Activated effector memory CD4-positive, alpha-beta T cell treated with anti-CD3 and anti-CD28 coated beads, Interleukin-2, amount 50 U/mL, for 16 hours (primary cell): ENCODE data around the gene SNTG2.
"Not testable (repeated sequence)": the region's sequence is repeated elsewhere in the genome, so short reads cannot be mapped to it uniquely, and the experiment has no call there.

Experiments used
- DNase-seq: peaks from one replicate; pipeline ENCODE4 v3.0.0-alpha.2; 2020

Gene SNTG2

DNA sequence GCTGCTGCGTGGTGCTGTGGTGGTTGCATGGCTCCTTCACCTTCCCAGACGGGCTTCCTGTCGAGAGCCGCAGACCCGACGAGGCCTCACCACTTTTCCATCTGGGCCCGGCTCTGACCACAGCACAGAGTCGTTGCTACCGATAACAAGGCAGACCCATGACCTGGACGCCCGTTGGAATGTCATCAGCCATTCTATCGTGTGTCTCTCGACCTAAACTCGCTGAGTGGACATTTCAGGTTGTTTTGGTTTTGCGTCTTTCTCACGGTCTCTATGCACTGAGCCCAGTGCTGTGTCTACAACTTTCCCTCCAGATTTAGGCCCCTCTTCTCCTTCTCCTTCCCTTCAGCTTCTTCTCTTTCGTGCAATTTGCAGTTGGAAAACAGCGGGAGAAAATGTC is 257.9 kb downstream of the SNTG2 start:
- no peak for DNase-seq

DNA sequence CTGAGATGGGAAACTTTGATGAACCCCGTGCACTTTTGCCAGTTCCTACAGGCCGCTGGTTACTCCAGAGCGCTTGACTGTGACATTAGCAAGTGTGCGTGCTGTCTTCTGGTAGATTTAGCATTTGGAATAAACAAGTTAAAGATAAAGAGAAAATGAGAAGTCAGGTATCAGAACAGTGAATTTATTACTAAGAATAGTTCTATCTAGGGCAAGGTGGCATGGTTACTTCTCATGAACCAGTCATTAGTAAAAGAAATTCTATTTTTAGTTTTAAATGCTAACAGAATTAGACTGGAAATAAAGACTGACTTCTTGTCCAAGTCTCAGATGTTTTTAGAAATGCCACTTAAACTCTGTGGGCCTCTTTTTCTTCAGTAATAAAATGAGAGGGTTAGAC is 258.6 kb downstream of the SNTG2 start:
- DNase-seq, result no peak

DNA sequence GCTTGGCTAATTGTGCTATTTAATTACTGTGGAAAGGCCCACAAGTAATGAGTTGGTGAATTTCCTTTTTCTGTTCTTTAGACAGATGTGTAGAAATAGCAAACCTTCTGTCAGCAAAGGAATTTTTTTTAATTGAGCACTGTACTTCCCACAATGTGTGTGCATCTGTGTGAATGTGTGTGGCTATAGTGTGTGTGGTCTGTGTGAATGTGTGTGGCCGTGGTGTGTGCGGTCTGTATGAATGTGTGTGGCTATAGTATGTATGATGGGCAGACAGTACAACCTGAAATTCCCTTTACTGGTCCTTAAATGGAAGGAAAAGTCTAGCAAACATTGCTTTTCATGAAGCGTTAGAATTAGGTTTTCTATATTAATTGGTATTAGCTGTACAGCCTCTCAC is 259.1 kb downstream of the SNTG2 start:
- DNase-seq, result no peak

DNA sequence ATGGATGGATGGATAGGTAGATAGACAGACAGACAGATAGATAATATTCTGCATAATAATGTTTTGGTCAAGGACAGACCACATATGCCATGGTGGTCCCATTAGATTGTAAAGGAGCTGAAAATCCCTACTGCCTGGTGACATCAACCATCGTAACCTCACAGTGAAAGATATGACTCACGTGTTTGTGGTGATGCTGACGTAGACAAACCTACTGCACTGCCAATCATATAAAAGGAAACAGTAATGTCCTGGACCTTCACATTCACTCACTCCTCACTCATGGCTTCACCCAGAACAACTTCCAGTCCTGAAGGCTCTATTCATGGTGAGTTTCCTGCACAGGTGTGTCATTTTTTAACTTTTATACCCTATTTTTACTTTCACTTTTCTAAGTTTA is 259.7 kb downstream of the SNTG2 start:
- DNase-seq, result no peak

- no peak for DNase-seq
Observed at GRCh38 chr2:1219901-1220573, 269.4 kb downstream of the SNTG2 start.

DNA sequence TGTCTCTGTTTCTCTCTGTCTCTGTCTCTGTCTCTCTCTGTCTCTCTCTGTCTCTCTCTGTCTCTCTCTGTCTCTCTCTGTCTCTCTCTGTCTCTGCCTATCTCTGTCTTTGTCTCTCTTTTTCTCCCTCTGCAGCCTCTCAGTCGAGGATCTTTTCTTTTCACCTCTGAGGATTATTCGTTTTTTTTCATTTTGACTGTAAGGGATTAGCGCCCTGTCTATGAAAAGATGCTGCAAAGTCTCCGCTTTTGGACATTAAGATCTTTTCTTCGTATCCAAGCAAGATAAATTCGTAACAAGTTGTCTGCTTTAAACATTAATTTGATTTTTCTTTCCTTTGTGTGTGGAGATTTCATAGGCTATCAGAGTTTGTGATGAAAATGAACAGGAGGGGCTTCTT is 271.4 kb downstream of the SNTG2 start:
- no peak for DNase-seq

DNA sequence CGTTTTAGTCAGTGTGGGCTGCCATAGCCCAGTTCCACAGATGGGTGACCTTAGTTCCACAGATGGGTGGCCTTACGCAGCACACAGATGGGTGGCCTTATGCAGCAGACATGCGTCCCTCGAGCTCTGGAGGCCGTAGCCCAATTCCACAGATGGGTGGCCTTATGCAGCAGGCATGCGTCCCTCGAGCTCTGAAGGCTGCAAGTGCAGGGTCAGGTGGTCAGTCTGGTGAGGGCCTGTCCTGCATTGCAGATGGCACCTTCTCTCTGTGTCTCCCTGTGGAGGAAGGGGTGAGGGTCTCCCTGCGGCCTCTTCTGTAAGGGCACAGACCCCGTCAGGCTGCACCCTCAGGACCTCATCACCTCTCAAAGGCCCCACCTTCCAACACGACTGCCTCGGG is 273.1 kb downstream of the SNTG2 start:
- no peak for DNase-seq

DNA sequence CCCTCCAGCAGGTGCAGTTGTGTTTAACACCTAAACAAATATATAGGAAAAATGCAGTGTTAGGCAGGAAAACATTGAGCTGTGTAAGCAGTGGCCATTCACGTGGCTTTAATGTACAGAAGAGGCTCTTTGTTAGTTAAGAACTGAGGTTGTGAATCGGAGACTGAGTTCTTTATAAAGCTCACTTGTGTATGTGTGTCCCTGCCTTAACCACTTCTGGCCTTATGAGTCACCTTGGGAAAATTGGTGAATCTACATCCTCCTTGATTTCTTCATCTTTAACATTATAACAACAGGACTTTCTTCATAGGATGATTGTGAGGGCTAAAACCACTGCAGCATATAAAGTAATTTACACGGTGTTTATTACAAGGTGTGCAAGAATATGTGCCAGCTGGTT is 274.3 kb downstream of the SNTG2 start:
- DNase-seq, result no peak

GRCh38 chr2:1226766-1227165 is 276.1 kb downstream of the SNTG2 start:
- no peak for DNase-seq

DNA sequence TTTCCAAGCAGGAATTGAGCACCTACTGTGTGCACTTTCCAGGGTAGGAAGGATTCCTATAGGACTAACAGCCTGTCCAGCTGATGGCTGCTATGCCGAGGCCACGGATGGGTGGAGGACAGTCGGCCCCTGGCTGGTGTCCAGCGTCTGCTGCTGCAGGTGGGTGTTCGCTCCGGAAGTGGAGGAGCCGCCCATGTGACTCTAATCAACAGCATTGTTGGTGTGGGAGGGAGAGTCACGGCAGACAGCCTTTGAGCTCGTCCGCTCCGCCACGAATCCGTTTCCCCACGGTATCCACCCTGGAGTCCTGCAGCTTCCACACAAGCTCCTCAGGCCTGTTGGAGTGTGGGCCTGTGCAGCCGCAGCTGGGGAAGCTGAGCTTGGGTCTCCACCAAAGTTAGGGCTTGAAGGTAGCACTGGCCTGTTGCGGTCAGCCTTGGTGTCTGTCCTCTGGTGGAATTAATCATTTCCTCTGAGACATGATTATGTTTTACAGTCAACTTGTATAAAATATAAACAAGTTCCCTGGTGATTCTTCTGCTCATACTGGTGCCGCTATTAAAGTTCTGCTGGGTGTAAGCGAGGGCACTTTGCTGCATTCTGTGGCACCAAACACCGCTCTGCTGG is 276.7 kb downstream of the SNTG2 start:
- DNase-seq, result no peak

- not testable (repeated sequence) for DNase-seq
Observed at GRCh38 chr2:1229596-1229995, 278.9 kb downstream of the SNTG2 start.

DNA sequence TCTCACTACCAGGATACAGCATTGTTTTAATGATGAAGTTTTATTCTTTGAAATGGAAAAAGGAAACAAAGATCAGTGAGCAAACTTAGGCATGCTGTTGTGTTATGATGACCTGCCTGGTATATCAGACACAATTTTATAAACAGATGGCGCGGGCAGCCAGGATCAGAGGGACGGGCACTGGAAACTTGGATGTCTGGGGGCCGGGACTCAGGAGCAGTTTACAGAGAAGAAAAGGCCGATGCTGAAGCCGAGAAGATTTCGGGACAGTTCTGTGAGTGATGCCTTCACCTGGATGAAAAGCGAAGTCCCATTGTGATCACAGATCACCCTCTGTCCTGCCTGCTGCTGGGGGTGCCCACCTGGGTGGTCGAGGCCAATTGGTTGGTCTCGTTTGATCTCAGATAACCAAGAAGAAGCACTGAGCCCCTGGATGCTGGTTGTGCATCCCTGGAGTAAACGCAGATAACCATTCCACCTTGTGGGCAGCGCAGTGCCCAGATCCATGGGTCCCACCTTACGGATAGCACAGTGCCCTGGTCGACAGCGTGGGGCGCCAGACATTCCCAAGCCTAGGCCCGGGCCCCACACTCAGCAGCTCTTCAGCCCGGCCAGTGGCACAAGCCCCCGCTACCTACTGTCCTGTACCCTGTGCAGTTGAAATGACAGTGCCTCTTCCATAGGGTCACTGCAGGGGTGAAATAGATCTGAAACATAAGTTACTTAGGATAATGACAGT is 279.7 kb downstream of the SNTG2 start:
- DNase-seq, result no peak

GRCh38 chr2:1231466-1232063 is 280.9 kb downstream of the SNTG2 start:
- no peak for DNase-seq

- no peak for DNase-seq
Observed at GRCh38 chr2:1233281-1233680, 282.6 kb downstream of the SNTG2 start.

DNA sequence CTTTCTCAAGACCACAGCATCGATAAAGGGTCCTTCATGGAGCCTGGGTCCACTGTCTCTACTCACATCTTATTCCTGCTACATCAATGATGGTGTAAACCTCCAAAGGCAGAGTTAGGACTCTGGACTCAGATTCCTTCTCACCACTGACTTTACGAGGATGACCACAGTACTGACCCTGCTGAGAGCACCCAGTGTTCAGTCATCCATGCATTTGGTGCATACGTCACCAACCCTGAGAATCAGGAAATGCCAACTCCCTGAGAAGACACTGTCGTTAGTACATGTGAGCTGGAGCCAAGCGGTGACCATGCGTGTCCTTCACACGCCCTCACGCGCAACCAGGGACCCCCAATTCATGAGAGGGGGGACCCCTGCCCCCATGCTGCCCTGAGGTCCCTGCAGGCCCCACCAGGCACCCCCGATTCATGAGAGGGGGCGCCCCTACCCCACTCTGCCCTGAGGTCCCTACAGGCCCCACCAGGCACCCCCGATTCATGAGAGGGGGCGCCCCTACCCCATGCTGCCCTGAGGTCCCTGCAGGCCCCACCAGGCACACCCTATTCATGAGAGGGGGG is 284.2 kb downstream of the SNTG2 start:
- DNase-seq, result no peak

DNA sequence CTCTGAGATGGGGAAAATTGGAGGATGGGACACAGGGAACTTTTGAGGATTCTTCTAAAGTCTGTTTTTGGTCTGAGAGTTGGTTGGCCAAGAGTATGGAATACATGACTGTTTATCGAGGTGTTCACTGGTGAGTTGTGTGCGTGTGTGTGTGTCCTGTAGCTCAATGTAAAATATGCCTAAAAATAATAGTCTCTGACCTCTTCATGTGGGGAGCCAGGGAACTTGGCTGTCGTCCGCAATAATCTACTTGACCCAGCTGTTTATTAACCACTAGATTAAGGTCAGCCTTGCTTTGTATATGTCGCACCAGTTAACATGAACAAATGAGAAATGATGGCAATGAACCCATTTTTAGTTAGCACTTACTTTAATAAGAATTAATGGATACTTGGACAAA is 285.2 kb downstream of the SNTG2 start:
- DNase-seq, result no peak

GRCh38 chr2:1236606-1237005 is 286.0 kb downstream of the SNTG2 start:
- no peak for DNase-seq

GRCh38 chr2:1237783-1238182 is 287.1 kb downstream of the SNTG2 start:
- DNase-seq, result no peak

- no peak for DNase-seq
Observed at GRCh38 chr2:1238598-1239138, 288.0 kb downstream of the SNTG2 start.

- DNase-seq, result no peak
Observed at GRCh38 chr2:1245193-1245592, 294.5 kb downstream of the SNTG2 start.

DNA sequence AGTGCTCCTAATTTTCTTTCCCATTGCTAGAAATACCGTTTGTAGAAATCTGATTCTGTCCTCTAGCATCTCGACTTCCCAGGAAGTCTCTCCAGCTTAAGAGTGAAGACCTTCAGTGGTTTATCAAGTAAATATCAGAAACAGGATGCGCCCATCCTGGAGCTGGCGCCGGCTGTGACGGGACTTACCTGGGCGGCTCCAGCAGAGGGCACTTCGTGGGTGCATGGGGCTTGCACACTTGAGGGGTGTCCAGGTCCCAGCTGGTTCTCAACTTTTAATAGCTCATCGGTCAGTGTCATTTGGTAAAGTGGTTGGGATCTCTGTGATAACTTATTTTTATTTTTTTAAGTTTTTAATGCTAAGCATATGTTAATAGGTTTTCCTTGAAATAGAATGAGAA is 295.6 kb downstream of the SNTG2 start:
- no peak for DNase-seq

- DNase-seq, result no peak
Observed at GRCh38 chr2:1246991-1247390, 296.3 kb downstream of the SNTG2 start.

GRCh38 chr2:1248187-1248586 is 297.5 kb downstream of the SNTG2 start:
- DNase-seq, result no peak
